Adrenal gland (tissue), 12 donors: Measurements from ENCODE around the gene PCID2. TPM values are rescaled to one million over a fixed set of nuclear protein-coding genes. Genes with fewer than 3 reads are reported as not detected.

Experiments used
- DNase-seq, 7 donors: peaks; one replicate each; pipeline ENCODE4 v3.0.0-alpha.2; 2019 to 2020
- H3K27ac ChIP-seq, 5 donors: fragments of 200-600 bp; sonication (generic) in 4 of 5; 1 replicate in 3 of 5; 2 replicates in 2 of 5; pipeline versions ENCODE4 v1.5.1 to v1.8.0; 2016 to 2020; ENCODE audit warnings: mild to moderate bottlenecking in 1 of 5
- H3K27me3 ChIP-seq: fragments of 200-600 bp; 2 replicates; pipeline ENCODE4 v1.8.0; 2021
- H3K36me3 ChIP-seq, 2 donors: fragments of 200-600 bp; replicated peaks in 1 of 2; 1 replicate in 1 of 2; 2 replicates in 1 of 2; pipeline versions ENCODE4 v1.5.1 to v1.8.0; 2018 to 2022
- H3K4me1 ChIP-seq, 2 donors: fragments of 200-600 bp; replicated peaks in 1 of 2; 1 replicate in 1 of 2; 2 replicates in 1 of 2; pipeline versions ENCODE4 v1.5.1 to v1.8.0; 2018 to 2021
- H3K4me3 ChIP-seq, 4 donors: fragments of 200-600 bp; sonication (generic) in 3 of 4; one replicate each; pipeline ENCODE4 v1.5.1; 2016 to 2018
- H3K9me3 ChIP-seq, 3 donors: fragments of 200-600 bp; sonication (generic) in 1 of 3; replicated peaks in 1 of 3; 1 replicate in 2 of 3; 2 replicates in 1 of 3; pipeline versions ENCODE4 v1.5.1 to v1.8.0; 2016 to 2021
- CTCF ChIP-seq, 6 experiments: fragments of 450-650 bp in 4 of 6; fragments of 200-600 bp in 2 of 6; sonication (generic) in 1 of 6; IDR thresholded peaks; 1 replicate in 5 of 6; 2 replicates in 1 of 6; pipeline versions ENCODE4 v1.5.1 to v1.8.0; 2016 to 2021; ENCODE audit warnings: antibody characterized with exemption in 6 of 6, mild to moderate bottlenecking in 2 of 6, moderate library complexity in 1 of 6
- POLR2A ChIP-seq, 2 donors: fragments of 450-650 bp; IDR thresholded peaks; one replicate each; pipeline ENCODE4 v1.6.1; 2017; ENCODE audit warnings: antibody characterized with exemption in 2 of 2, mild to moderate bottlenecking in 2 of 2, moderate library complexity in 1 of 2
- WGBS, 4 donors: extraction: QIAGEN DNeasy Blood & Tissue Kit in 2 of 4; methylation state at CpG; one replicate each; pipeline versions ENCODE4 v1.1.5 to v1.1.7; 2013 to 2017; 5-methylcytosine and 5-hydroxymethylcytosine counted together
- intact Hi-C, 2 donors: fragments of 100-400 bp; cut with DNase I; formaldehyde crosslinking; loops; one replicate each; pipeline versions ENCODE4 v1.14.1 to v1.15.0; 2022 to 2023
- polyA plus RNA-seq, 3 donors: library from polyadenylated mRNA; stranded (reverse); fragments of 200-250 nt in 2 of 3; fragments of 350-450 nt in 1 of 3; fragmentation: Illumina TruSeq in 1 of 3; extraction: RNeasy Lipid Tissue Mini Kit (QIAGEN cat#74804) in 1 of 3; gene quantifications; one replicate each; pipeline ENCODE4 v1.2.3, GENCODE V29; 2013 to 2014
- total RNA-seq, 9 donors: library from RNA; depleted of rRNA in 4 of 9; stranded (reverse); fragments of >200 nt in 4 of 9; fragments of 120-200 nt in 1 of 9; fragmentation: NEBNext Ultra II Directional in 1 of 9; extraction: Animal tissue kit (Norgen Biotek cat#: 25700) in 1 of 9; gene quantifications; one replicate each; pipeline versions ENCODE4 v1.1.0 to v1.2.4, GENCODE V29; 2013 to 2023
- donor health status: healthy with polysubstance abuse.
- donor health status: Bipolar disorder and iron deficiency.
- donor health status: DM: yes; HTN: yes; CAD: no.
- donor health status: DM: no; HTN: no; CAD: no.
- donor health status: DM: no; HTN: no; CAD: no.
- donor health status: DM: yes; HTN: yes; CAD: no.

PCID2 gene
- total and polyA plus RNA-seq, 12 donors: 26.4 to 87.2 (median 45.3) TPM

GRCh38 chr13:113184568-113185440 lies 23.7 kb downstream of the PCID2 start:
- 87 to 89% (median 88%) methylated on average over 10 to 22 of the region's 22 CpGs for WGBS, 4 donors
- H3K27me3 ChIP-seq: no peaks in the 10 kb centered on the region
- no peak for DNase-seq
- peaks cover 6 to 13% of the 10 kb centered on the region in 2 donors for H3K4me1 ChIP-seq
- intact Hi-C loops: no loop called here
- no peak overlapping the region for H3K4me3 ChIP-seq
- peaks cover 0 to 53% of the 10 kb centered on the region in 2 donors for H3K36me3 ChIP-seq
- H3K9me3 ChIP-seq: no peaks in the 10 kb centered on the region
- H3K27ac ChIP-seq: no peak overlapping the region
- TF ChIP-seq CTCF (IDR thresholded peaks at IDR 0.05) (no peak), POLR2A (IDR thresholded peaks at IDR 0.05) (no peak)

GRCh38 chr13:113183450-113184129 lies 24.9 kb downstream of the PCID2 start:
- WGBS, 4 donors: 84 to 92% (median 89%) methylated on average over 14 of the region's 14 CpGs
- Histone ChIP-seq H3K4me1 (peaks cover 6 to 13% of the 10 kb centered on the region in 2 donors), H3K4me3 (no peak overlapping the region), H3K27ac (no peak overlapping the region), H3K36me3 (peaks cover 0 to 54% of the 10 kb centered on the region in 2 donors), H3K9me3 (no peaks in the 10 kb centered on the region), H3K27me3 (no peaks in the 10 kb centered on the region)
- intact Hi-C loops: no loop called here
- TF ChIP-seq CTCF (IDR thresholded peaks at IDR 0.05) (no peak), POLR2A (IDR thresholded peaks at IDR 0.05) (no peak)
- no peak for DNase-seq

GRCh38 chr13:113182046-113182445 lies 26.4 kb downstream of the PCID2 start:
- H3K27me3 ChIP-seq: no peaks in the 10 kb centered on the region
- peaks cover 5 to 6% of the 10 kb centered on the region in 2 donors for H3K4me1 ChIP-seq
- no peaks in the 10 kb centered on the region for H3K9me3 ChIP-seq
- no peak for DNase-seq
- H3K27ac ChIP-seq: no peak overlapping the region
- peaks cover 0 to 61% of the 10 kb centered on the region in 2 donors for H3K36me3 ChIP-seq
- H3K4me3 ChIP-seq: no peak overlapping the region
- intact Hi-C loops: no loop called here
- no peak for TF ChIP-seq POLR2A (IDR thresholded peaks at IDR 0.05)
- TF ChIP-seq CTCF (IDR thresholded peaks at IDR 0.05): no peak
- whole genome bisulfite sequencing, 4 donors: 91 to 97% (median 96%) methylated on average over 4 of the region's 4 CpGs

GRCh38 chr13:113179374-113180230 lies 28.9 kb downstream of the PCID2 start:
- Histone ChIP-seq H3K36me3 (peaks cover 0 to 79% of the 10 kb centered on the region in 2 donors), H3K27ac (no peak overlapping the region), H3K9me3 (no peaks in the 10 kb centered on the region), H3K4me1 (no peaks in the 10 kb centered on the region), H3K4me3 (no peak overlapping the region), H3K27me3 (no peaks in the 10 kb centered on the region)
- intact Hi-C loops: no loop called here
- DNase-seq: no peak
- WGBS, 4 donors: 90 to 94% (median 92%) methylated on average over 25 to 28 of the region's 28 CpGs
- TF ChIP-seq CTCF (IDR thresholded peaks at IDR 0.05) (no peak), POLR2A (IDR thresholded peaks at IDR 0.05) (no peak)
